SK-N-SH (cell line): ENCODE measurements around the gene CSTB. TPM values are rescaled to one million over a fixed set of nuclear protein-coding genes. Genes with fewer than 3 reads are reported as not detected.
A peak's percentile ranks its signal among the peaks of the same experiment; 100 is the strongest.

Experiments used
- CTCF ChIA-PET: fragments of 300-600, 350-600 bp; formaldehyde crosslinking; extraction: SDS; loops from one replicate; lab custom pipeline; 2021; lab: Yijun Ruan, JAX
- POLR2A ChIA-PET: fragments of 350-600 bp; sonication (Branson Sonifier 250); formaldehyde crosslinking; extraction: SDS; loops from one replicate; lab custom pipeline; 2020; ENCODE audit warnings: antibody characterized with exemption, inconsistent platforms; lab: Yijun Ruan, JAX
- DNase-seq: peaks from one replicate; pipeline ENCODE4 v3.0.0; 2012
- H2AFZ ChIP-seq: fragments of 200-600 bp; sonication (generic); 2 replicates; pipeline ENCODE4 v1.8.1; 2016; ENCODE audit warnings: antibody characterized with exemption, mild to moderate bottlenecking, low read depth
- H3F3A ChIP-seq: fragments of 200-600 bp; sonication (generic); replicated peaks from 2 replicates; pipeline ENCODE3; 2016; ENCODE audit warnings: antibody characterized with exemption, mild to moderate bottlenecking; ENCODE audit not compliant: insufficient read depth
- H3K27ac ChIP-seq, 2 experiments: fragments of 200-500 bp in 1 of 2; fragments of 200-600 bp in 1 of 2; sonication (Bioruptor generic) in 1 of 2; sonication (generic), shearing (Covaris generic) in 1 of 2; 2 replicates each; pipeline versions ENCODE4 v1.5.1 to v1.6.1; 2014 to 2016; ENCODE audit warnings: low read depth in 2 of 2, inconsistent platforms in 1 of 2, low read length in 1 of 2, mild to moderate bottlenecking in 1 of 2, mixed read lengths in 1 of 2
- H3K27me3 ChIP-seq: fragments of 200-600 bp; sonication (generic), shearing (Covaris generic); 2 replicates; pipeline ENCODE4 v1.6.1; 2016; ENCODE audit warnings: mixed run types; ENCODE audit not compliant: insufficient read depth
- H3K36me3 ChIP-seq, 2 experiments: fragments of 200-500 bp in 1 of 2; fragments of 200-600 bp in 1 of 2; sonication (Bioruptor generic) in 1 of 2; sonication (generic) in 1 of 2; replicated peaks in 1 of 2; 2 replicates each; pipeline versions ENCODE3 to v1.5.1; 2014 to 2016; ENCODE audit warnings: low read length in 1 of 2, mild to moderate bottlenecking in 1 of 2; ENCODE audit not compliant: insufficient read depth in 2 of 2, control insufficient read depth in 1 of 2
- H3K4me1 ChIP-seq, 2 experiments: fragments of 200-500 bp in 1 of 2; fragments of 200-600 bp in 1 of 2; sonication (Bioruptor generic) in 1 of 2; sonication (generic), shearing (Covaris generic) in 1 of 2; 2 replicates each; pipeline versions ENCODE4 v1.5.1 to v1.6.1; 2014 to 2016; ENCODE audit warnings: low read depth in 1 of 2, low read length in 1 of 2, mixed run types in 1 of 2; ENCODE audit not compliant: insufficient read depth in 2 of 2, control insufficient read depth in 1 of 2
- H3K4me2 ChIP-seq: fragments of 200-600 bp; sonication (generic), shearing (Covaris generic); 2 replicates; pipeline ENCODE4 v1.6.1; 2017; ENCODE audit warnings: mixed run types
- H3K4me3 ChIP-seq, 2 experiments: fragments of 200-500 bp in 1 of 2; fragments of 200-600 bp in 1 of 2; sonication (Bioruptor generic) in 1 of 2; sonication (generic), shearing (Covaris generic) in 1 of 2; 2 replicates each; pipeline versions ENCODE4 v1.5.1 to v1.8.1; 2014 to 2016; ENCODE audit warnings: low read depth in 2 of 2, inconsistent platforms in 1 of 2, low read length in 1 of 2, mild to moderate bottlenecking in 1 of 2, mixed read lengths in 1 of 2, moderate library complexity in 1 of 2
- H3K79me2 ChIP-seq: fragments of 200-600 bp; sonication (generic); 2 replicates; pipeline ENCODE4 v1.8.1; 2017; ENCODE audit warnings: mild to moderate bottlenecking; ENCODE audit not compliant: insufficient read depth
- H3K9ac ChIP-seq: fragments of 200-600 bp; sonication (generic); 2 replicates; pipeline ENCODE4 v1.6.1; 2017; ENCODE audit warnings: mixed run types
- H3K9me2 ChIP-seq: fragments of 200-600 bp; sonication (generic); 2 replicates; pipeline ENCODE4 v1.6.1; 2017; ENCODE audit warnings: mixed run types
- H3K9me3 ChIP-seq: fragments of 200-600 bp; sonication (generic); 2 replicates; pipeline ENCODE4 v1.6.1; 2017; ENCODE audit warnings: mixed run types, mild to moderate bottlenecking, moderate library complexity
- H4K20me1 ChIP-seq: fragments of 200-600 bp; sonication (generic); 2 replicates; pipeline ENCODE4 v1.6.1; 2017; ENCODE audit warnings: mild to moderate bottlenecking, mixed run types; ENCODE audit not compliant: insufficient read depth
- CHD2 ChIP-seq: fragments of 150-350 bp; IDR thresholded peaks from 2 replicates; pipeline ENCODE4 v1.6.1; 2018; ENCODE audit warnings: low read length; ENCODE audit not compliant: partially characterized antibody
- ELF1 ChIP-seq: IDR thresholded peaks from 2 replicates; pipeline ENCODE4 v1.4.0; 2012
- FOXM1 ChIP-seq: IDR thresholded peaks from 2 replicates; pipeline ENCODE4 v1.4.0; 2012; ENCODE audit warnings: low read depth, mild to moderate bottlenecking
- JUND ChIP-seq: IDR thresholded peaks from 2 replicates; pipeline ENCODE4 v1.4.0; 2012
- MEF2A ChIP-seq: IDR thresholded peaks from 2 replicates; pipeline ENCODE4 v1.4.0; 2012; ENCODE audit warnings: low read depth, borderline replicate concordance
- MXI1 ChIP-seq: IDR thresholded peaks from 2 replicates; pipeline ENCODE4 v1.6.1; 2012; ENCODE audit warnings: mild to moderate bottlenecking, low read depth, low read length, improper control_type of control experiment
- NFIC ChIP-seq: IDR thresholded peaks from 2 replicates; pipeline ENCODE4 v1.4.0; 2012; ENCODE audit warnings: borderline replicate concordance
- RCOR1 ChIP-seq: fragments of 150-350 bp; IDR thresholded peaks from 2 replicates; pipeline ENCODE4 v1.6.1; 2017; ENCODE audit warnings: antibody characterized with exemption, low read length
- RFX5 ChIP-seq: IDR thresholded peaks from 2 replicates; pipeline ENCODE4 v1.6.1; 2012; ENCODE audit warnings: mild to moderate bottlenecking, improper control_type of control experiment, low read length
- SIN3A ChIP-seq: IDR thresholded peaks from 2 replicates; pipeline ENCODE4 v1.6.1; 2012; ENCODE audit warnings: low read depth, mild to moderate bottlenecking, low read length, moderate library complexity, borderline replicate concordance
- SMC3 ChIP-seq: IDR thresholded peaks from 2 replicates; pipeline ENCODE4 v1.6.1; 2012; ENCODE audit warnings: low read depth, low read length, improper control_type of control experiment
- TAF1 ChIP-seq: IDR thresholded peaks from 2 replicates; pipeline ENCODE4 v1.6.1; 2012; ENCODE audit warnings: low read depth, mild to moderate bottlenecking, low read length, moderate library complexity, borderline replicate concordance
- TCF12 ChIP-seq: IDR thresholded peaks from 2 replicates; pipeline ENCODE4 v1.4.0; 2012
- TEAD4 ChIP-seq: IDR thresholded peaks from 2 replicates; pipeline ENCODE4 v1.4.0; 2012; ENCODE audit warnings: mild to moderate bottlenecking, borderline replicate concordance; ENCODE audit not compliant: insufficient read depth
- whole genome bisulfite sequencing: methylation state at CpG from one replicate; pipeline ENCODE4 v1.1.6; 2017; ENCODE audit warnings: low lambda C conversion rate; 5-methylcytosine and 5-hydroxymethylcytosine counted together
- polyA plus RNA-seq, 3 experiments: library from polyadenylated mRNA; depleted of rRNA; stranded (reverse); fragments of >200 nt; gene quantifications; 2 replicates each; pipeline ENCODE4 v1.2.3, GENCODE V29; 2012
- TF ChIP-seq, protein P1 (sequence below): fragments of 200-600 bp; sonication (generic); IDR thresholded peaks from 2 replicates; pipeline ENCODE4 v1.6.1; 2017; ENCODE audit warnings: antibody characterized with exemption, mild to moderate bottlenecking, moderate library complexity
- TF ChIP-seq, protein P2 (sequence below): IDR thresholded peaks from 2 replicates; pipeline ENCODE4 v1.4.0; 2012; ENCODE audit warnings: low read depth, borderline replicate concordance
- TF ChIP-seq, protein P3 (sequence below): fragments of 150-350 bp; IDR thresholded peaks from 2 replicates; pipeline ENCODE4 v1.6.1; 2016; ENCODE audit warnings: mild to moderate bottlenecking, low read depth, low read length
- TF ChIP-seq, protein P4 (sequence below): IDR thresholded peaks from 2 replicates; pipeline ENCODE4 v1.6.1; 2012; ENCODE audit warnings: mild to moderate bottlenecking, low read depth, low read length, moderate library complexity
- TF ChIP-seq, protein P5 (sequence below): IDR thresholded peaks from 2 replicates; pipeline ENCODE4 v1.4.0; 2012; ENCODE audit warnings: low read depth, borderline replicate concordance

CSTB gene
- polyA plus RNA-seq, 1 of the 3 experiments (the other 2 are of a cell fraction): 101 TPM

DNA sequence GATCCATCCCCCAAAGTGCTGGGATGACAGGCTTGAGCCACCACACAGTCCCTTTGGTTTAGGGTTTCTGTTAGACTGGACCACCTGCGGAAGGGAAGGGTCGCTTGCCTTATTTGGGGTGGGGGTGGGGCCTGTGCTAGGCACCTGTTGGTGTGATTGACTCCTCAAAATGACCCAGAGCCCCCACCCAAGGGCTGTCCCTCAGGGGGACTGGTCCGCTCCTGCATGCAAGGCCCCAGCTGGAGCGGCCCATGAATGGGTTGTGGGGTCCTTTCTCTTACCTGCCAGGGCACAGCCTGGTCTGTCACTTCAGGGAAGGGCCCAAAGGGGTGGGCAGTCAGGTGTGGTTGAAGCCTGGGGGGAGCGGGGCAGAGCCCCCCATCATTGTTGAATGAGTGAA is 1.8 kb upstream of the CSTB start:
- WGBS: 91% methylated on average over 5 of the region's 5 CpGs
- no peaks in the 10 kb centered on the region for H3K9me2 ChIP-seq
- H3K4me3 ChIP-seq: no peak overlapping the region
- H2AFZ ChIP-seq: no peak overlapping the region
- no peak overlapping the region for H3K9ac ChIP-seq
- no peak overlapping the region for H3K27ac ChIP-seq
- no peaks in the 10 kb centered on the region for H3K9me3 ChIP-seq
- peaks cover 10 to 13% of the 10 kb centered on the region in 2 experiments for H3K36me3 ChIP-seq
- H3K27me3 ChIP-seq: no peaks in the 10 kb centered on the region
- H4K20me1 ChIP-seq: no peaks in the 10 kb centered on the region
- no peak overlapping the region for H3K4me2 ChIP-seq
- H3K4me1 ChIP-seq: peaks cover 0 to 6% of the 10 kb centered on the region in 2 experiments; a peak in 1 of 4 replicates
- peaks cover 17% of the 10 kb centered on the region; the same call in 1 of the 2 replicates for H3K79me2 ChIP-seq
- TF ChIP-seq FOXM1 (no peak), RCOR1 (no peak), MXI1 (no peak), TCF12 (no peak), TAF1 (no peak), MEF2A (no peak), CHD2 (no peak), ELF1 (no peak), NFIC (no peak), SMC3 (no peak), RFX5 (no peak)
- TF ChIP-seq, protein P1, sequence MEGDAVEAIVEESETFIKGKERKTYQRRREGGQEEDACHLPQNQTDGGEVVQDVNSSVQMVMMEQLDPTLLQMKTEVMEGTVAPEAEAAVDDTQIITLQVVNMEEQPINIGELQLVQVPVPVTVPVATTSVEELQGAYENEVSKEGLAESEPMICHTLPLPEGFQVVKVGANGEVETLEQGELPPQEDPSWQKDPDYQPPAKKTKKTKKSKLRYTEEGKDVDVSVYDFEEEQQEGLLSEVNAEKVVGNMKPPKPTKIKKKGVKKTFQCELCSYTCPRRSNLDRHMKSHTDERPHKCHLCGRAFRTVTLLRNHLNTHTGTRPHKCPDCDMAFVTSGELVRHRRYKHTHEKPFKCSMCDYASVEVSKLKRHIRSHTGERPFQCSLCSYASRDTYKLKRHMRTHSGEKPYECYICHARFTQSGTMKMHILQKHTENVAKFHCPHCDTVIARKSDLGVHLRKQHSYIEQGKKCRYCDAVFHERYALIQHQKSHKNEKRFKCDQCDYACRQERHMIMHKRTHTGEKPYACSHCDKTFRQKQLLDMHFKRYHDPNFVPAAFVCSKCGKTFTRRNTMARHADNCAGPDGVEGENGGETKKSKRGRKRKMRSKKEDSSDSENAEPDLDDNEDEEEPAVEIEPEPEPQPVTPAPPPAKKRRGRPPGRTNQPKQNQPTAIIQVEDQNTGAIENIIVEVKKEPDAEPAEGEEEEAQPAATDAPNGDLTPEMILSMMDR: no peak
- TF ChIP-seq, protein P2, sequence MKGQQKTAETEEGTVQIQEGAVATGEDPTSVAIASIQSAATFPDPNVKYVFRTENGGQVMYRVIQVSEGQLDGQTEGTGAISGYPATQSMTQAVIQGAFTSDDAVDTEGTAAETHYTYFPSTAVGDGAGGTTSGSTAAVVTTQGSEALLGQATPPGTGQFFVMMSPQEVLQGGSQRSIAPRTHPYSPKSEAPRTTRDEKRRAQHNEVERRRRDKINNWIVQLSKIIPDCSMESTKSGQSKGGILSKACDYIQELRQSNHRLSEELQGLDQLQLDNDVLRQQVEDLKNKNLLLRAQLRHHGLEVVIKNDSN: no peak
- TF ChIP-seq, protein P3, sequence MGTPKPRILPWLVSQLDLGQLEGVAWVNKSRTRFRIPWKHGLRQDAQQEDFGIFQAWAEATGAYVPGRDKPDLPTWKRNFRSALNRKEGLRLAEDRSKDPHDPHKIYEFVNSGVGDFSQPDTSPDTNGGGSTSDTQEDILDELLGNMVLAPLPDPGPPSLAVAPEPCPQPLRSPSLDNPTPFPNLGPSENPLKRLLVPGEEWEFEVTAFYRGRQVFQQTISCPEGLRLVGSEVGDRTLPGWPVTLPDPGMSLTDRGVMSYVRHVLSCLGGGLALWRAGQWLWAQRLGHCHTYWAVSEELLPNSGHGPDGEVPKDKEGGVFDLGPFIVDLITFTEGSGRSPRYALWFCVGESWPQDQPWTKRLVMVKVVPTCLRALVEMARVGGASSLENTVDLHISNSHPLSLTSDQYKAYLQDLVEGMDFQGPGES: no peak
- POLR2A ChIA-PET: no interaction called here
- H3F3A ChIP-seq: peaks cover 8% of the 10 kb centered on the region
- CTCF ChIA-PET: interaction anchor here (2.3 kb wide), 1 partner anchor 12 kb away, joined by 9 read pairs; the partner anchor contains the start of gene RRP1
- no peak for DNase-seq

DNA sequence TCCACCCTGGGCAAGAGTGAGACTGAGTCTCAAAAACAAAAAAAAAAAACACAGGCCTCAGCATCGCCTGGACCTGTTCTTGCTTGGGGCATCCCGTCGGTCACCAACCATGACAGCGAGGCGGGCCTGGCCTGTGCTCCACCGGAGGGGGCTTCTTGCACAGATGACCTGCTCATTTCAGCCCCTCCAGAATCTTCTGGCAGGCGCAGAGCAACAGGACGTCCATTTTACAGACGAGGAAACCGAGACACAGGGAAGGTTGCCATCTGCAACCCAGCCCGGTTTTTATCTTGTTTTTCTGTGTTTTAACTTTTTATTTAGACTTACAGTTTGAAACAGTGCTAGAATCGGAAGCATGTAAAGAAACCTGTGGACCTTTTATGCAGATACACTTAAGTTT is 918 bp downstream of the CSTB start:
- Histone ChIP-seq H3F3A (peaks cover 17% of the 10 kb centered on the region), H3K9me3 (no peaks in the 10 kb centered on the region), H3K9me2 (no peaks in the 10 kb centered on the region), H3K4me3 (peak overlapping the region; percentile 75 to 90), H3K9ac (peak overlapping the region; percentile 84), H2AFZ (peak overlapping the region; percentile 71; the same call in 1 of the 2 replicates), H3K4me1 (peaks cover 0 to 6% of the 10 kb centered on the region in 2 experiments; a peak in 1 of 4 replicates), H3K79me2 (peaks cover 17% of the 10 kb centered on the region; the same call in 1 of the 2 replicates), H3K36me3 (peaks cover 10 to 13% of the 10 kb centered on the region in 2 experiments), H3K27me3 (no peaks in the 10 kb centered on the region), H3K4me2 (peak overlapping the region; percentile 85), H3K27ac (no peak overlapping the region), H4K20me1 (no peaks in the 10 kb centered on the region)
- WGBS: 83% methylated on average over 12 of the region's 12 CpGs
- no peak for DNase-seq
- POLR2A ChIA-PET: no interaction called here
- CTCF ChIA-PET: interaction anchor here (1.5 kb wide), 1 partner anchor 14 kb away, joined by 7 read pairs; the partner anchor contains the start of gene RRP1
- TF ChIP-seq, protein P4, sequence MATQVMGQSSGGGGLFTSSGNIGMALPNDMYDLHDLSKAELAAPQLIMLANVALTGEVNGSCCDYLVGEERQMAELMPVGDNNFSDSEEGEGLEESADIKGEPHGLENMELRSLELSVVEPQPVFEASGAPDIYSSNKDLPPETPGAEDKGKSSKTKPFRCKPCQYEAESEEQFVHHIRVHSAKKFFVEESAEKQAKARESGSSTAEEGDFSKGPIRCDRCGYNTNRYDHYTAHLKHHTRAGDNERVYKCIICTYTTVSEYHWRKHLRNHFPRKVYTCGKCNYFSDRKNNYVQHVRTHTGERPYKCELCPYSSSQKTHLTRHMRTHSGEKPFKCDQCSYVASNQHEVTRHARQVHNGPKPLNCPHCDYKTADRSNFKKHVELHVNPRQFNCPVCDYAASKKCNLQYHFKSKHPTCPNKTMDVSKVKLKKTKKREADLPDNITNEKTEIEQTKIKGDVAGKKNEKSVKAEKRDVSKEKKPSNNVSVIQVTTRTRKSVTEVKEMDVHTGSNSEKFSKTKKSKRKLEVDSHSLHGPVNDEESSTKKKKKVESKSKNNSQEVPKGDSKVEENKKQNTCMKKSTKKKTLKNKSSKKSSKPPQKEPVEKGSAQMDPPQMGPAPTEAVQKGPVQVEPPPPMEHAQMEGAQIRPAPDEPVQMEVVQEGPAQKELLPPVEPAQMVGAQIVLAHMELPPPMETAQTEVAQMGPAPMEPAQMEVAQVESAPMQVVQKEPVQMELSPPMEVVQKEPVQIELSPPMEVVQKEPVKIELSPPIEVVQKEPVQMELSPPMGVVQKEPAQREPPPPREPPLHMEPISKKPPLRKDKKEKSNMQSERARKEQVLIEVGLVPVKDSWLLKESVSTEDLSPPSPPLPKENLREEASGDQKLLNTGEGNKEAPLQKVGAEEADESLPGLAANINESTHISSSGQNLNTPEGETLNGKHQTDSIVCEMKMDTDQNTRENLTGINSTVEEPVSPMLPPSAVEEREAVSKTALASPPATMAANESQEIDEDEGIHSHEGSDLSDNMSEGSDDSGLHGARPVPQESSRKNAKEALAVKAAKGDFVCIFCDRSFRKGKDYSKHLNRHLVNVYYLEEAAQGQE: no peak
- TF ChIP-seq MXI1: no peak
- TF ChIP-seq SIN3A: no peak
- TF ChIP-seq FOXM1: no peak
- TF ChIP-seq TEAD4: no peak
- TF ChIP-seq CHD2: no peak
- no peak for TF ChIP-seq RFX5
- no peak for TF ChIP-seq ELF1
- no peak for TF ChIP-seq JUND
- TF ChIP-seq, protein P5, sequence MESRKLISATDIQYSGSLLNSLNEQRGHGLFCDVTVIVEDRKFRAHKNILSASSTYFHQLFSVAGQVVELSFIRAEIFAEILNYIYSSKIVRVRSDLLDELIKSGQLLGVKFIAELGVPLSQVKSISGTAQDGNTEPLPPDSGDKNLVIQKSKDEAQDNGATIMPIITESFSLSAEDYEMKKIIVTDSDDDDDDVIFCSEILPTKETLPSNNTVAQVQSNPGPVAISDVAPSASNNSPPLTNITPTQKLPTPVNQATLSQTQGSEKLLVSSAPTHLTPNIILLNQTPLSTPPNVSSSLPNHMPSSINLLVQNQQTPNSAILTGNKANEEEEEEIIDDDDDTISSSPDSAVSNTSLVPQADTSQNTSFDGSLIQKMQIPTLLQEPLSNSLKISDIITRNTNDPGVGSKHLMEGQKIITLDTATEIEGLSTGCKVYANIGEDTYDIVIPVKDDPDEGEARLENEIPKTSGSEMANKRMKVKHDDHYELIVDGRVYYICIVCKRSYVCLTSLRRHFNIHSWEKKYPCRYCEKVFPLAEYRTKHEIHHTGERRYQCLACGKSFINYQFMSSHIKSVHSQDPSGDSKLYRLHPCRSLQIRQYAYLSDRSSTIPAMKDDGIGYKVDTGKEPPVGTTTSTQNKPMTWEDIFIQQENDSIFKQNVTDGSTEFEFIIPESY: no peak
